ENCODE data around the gene TMEM94. TPM values are rescaled to one million over a fixed set of nuclear protein-coding genes. Genes with fewer than 3 reads are reported as not detected.

The TMEM94 gene
- total and polyA plus RNA-seq, 2 of the 13 experiments (the other 11 are each of a cell fraction or from before 2014, with no cell fraction given) = 32.6 to 134 TPM

DNA sequence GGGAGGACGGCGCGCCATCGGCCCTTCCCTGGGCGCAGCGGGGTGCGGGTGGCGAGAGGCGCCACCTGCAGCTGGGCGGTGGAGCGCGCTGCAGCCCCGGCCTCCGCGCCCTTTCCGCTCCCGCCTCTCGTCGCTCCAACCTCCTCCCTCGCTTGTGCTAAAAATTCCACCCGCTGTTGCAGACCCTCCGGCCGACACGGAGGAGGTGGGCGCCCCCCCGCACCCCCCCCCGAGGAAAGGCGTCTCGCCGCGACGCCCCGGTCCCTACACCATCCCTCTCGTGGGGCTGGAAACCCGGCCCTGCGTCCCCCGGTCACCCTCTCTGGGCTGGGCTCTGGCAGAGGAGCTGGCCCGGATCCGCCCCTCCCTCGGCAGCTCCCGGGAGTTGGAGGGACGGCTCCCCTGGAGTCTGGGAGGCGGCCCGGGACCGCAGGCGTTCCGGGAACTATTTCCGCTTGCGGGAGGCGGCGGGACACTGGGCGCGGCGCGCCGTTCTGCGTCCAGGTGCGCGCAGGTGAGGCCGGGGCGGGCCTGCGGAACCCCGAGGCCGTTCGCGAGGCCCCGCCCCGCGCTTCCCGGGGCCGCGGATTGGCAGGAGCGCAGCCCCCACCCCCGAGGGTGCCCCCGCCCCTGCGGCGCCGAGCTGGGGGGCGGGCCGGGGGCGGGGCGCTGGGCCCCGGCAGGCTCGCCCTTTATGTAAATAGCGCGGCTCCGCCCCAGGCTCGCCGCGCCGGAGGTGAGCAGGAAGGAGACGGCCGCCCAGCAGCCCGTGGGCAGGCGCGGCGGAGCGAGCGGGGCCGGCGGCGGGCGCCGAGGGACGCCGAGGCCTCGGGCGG lies 68.8 kb downstream of the TMEM94 start, which contains the start of gene LLGL2 (continued):
- TF ChIP-seq, protein P1, sequence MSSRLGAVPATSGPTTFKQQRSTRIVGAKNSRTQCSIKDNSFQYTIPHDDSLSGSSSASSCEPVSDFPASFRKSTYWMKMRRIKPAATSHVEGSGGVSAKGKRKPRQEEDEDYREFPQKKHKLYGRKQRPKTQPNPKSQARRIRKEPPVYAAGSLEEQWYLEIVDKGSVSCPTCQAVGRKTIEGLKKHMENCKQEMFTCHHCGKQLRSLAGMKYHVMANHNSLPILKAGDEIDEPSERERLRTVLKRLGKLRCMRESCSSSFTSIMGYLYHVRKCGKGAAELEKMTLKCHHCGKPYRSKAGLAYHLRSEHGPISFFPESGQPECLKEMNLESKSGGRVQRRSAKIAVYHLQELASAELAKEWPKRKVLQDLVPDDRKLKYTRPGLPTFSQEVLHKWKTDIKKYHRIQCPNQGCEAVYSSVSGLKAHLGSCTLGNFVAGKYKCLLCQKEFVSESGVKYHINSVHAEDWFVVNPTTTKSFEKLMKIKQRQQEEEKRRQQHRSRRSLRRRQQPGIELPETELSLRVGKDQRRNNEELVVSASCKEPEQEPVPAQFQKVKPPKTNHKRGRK (CRISPR knock-in tag; IDR thresholded peaks at IDR 0.05) = no peak; the same call in 1 of the 2 replicates
- TF ChIP-seq ZSCAN29 (CRISPR knock-in tag; conservative IDR thresholded peaks at IDR 0.05) (peak; percentile 67; the same call in 1 of the 2 replicates), ZFP62 (CRISPR knock-in tag; IDR thresholded peaks at IDR 0.05) (no peak; the same call in 1 of the 2 replicates), TAF15 (IDR thresholded peaks at IDR 0.05; ENCODE audit: low read depth, low read length, poor library complexity, severe bottlenecking) (peak; percentile 72), NR1H2 (CRISPR knock-in tag; IDR thresholded peaks at IDR 0.05; ENCODE audit: borderline replicate concordance, low read depth) (no peak), ISX (CRISPR knock-in tag; conservative IDR thresholded peaks at IDR 0.05) (0 out of 2 replicates have a peak, but pooled peaks have one; percentile 11), SALL1 (CRISPR knock-in tag; IDR thresholded peaks at IDR 0.05) (no peak; the same call in none of the 2 replicates), ZNF574 (CRISPR knock-in tag; IDR thresholded peaks at IDR 0.05) (peak; percentile 87), ZFP41 (CRISPR knock-in tag; IDR thresholded peaks at IDR 0.05; ENCODE audit: borderline replicate concordance) (no peak), NR2C2 (CRISPR knock-in tag; IDR thresholded peaks at IDR 0.05; ENCODE audit: borderline replicate concordance) (no peak; the same call in 1 of the 2 replicates), SNAPC5 (CRISPR knock-in tag; IDR thresholded peaks at IDR 0.05; ENCODE audit: borderline replicate concordance) (no peak), ZNF460 (CRISPR knock-in tag; IDR thresholded peaks at IDR 0.05; ENCODE audit: borderline replicate concordance) (no peak; the same call in 1 of the 2 replicates), HOXA9 (CRISPR knock-in tag; IDR thresholded peaks at IDR 0.05; ENCODE audit: borderline replicate concordance) (no peak), MXI1 (IDR thresholded peaks at IDR 0.05; ENCODE audit: borderline replicate concordance, low read depth, low read length) (peak; percentile 71; the same call in 2 of the 3 replicates), KAT8 (CRISPR knock-in tag; IDR thresholded peaks at IDR 0.05) (peak; percentile 57), POGZ (CRISPR knock-in tag; IDR thresholded peaks at IDR 0.05) (peak; percentile 55)
- TF ChIP-seq, protein P2, sequence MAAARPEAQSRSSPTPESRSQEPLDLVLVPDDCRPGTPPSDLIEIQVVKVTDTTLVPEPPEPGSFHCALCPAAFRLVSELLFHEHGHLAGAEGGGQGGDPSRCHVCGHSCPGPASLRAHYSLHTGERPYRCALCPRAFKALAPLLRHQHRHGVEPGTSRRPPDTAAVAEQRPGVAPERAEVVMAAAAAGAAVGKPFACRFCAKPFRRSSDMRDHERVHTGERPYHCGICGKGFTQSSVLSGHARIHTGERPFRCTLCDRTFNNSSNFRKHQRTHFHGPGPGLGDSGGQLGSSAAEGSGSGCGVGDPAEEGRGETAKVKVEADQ (CRISPR knock-in tag; IDR thresholded peaks at IDR 0.05; ENCODE audit: borderline replicate concordance) = no peak
- TF ChIP-seq, protein P3, sequence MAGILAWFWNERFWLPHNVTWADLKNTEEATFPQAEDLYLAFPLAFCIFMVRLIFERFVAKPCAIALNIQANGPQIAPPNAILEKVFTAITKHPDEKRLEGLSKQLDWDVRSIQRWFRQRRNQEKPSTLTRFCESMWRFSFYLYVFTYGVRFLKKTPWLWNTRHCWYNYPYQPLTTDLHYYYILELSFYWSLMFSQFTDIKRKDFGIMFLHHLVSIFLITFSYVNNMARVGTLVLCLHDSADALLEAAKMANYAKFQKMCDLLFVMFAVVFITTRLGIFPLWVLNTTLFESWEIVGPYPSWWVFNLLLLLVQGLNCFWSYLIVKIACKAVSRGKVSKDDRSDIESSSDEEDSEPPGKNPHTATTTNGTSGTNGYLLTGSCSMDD (CRISPR knock-in tag; IDR thresholded peaks at IDR 0.05) = 0 out of 2 replicates have a peak, but pooled peaks have one; percentile 45
- TF ChIP-seq, protein P4, sequence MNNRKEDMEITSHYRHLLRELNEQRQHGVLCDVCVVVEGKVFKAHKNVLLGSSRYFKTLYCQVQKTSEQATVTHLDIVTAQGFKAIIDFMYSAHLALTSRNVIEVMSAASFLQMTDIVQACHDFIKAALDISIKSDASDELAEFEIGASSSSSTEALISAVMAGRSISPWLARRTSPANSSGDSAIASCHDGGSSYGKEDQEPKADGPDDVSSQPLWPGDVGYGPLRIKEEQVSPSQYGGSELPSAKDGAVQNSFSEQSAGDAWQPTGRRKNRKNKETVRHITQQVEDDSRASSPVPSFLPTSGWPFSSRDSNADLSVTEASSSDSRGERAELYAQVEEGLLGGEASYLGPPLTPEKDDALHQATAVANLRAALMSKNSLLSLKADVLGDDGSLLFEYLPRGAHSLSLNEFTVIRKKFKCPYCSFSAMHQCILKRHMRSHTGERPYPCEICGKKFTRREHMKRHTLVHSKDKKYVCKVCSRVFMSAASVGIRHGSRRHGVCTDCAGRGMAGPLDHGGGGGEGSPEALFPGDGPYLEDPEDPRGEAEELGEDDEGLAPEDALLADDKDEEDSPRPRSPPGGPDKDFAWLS (CRISPR knock-in tag; IDR thresholded peaks at IDR 0.05; ENCODE audit: borderline replicate concordance) = 0 out of 2 replicates have a peak, but pooled peaks have one; percentile 55

All from HepG2 (cell line).